ENCODE measurements around the gene ANO10.
A peak's percentile ranks its signal among the peaks of the same experiment; 100 is the strongest.
"Not testable (repeated sequence)": the region's sequence is repeated elsewhere in the genome, so short reads cannot be mapped to it uniquely, and the experiment has no call there.

The ANO10 gene

GRCh38 chr3:43465109-43465508 lies 156.7 kb downstream of the ANO10 start:
- DNase-seq, result no peak

DNA sequence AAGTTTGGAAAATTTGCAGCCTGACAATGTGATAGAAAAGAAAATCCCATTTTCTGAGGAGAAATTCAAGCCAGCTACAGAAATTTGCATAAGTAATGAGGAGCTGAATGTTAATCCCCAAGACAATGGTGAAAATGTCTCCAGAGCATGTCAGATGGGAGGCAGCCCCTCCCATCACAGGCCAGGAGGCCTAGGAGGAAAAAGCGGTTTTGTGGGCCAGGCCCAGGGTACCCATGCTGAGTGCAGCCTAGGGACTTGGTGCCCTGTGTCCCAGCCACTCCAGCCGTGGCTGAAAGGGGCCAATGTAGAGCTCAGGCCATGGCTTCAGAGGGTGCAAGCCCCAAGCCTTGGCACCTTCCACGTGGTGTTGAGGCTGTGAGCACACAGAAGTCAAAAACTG lies 159.2 kb downstream of the ANO10 start:
- DNase-seq, result not testable (repeated sequence)

DNA sequence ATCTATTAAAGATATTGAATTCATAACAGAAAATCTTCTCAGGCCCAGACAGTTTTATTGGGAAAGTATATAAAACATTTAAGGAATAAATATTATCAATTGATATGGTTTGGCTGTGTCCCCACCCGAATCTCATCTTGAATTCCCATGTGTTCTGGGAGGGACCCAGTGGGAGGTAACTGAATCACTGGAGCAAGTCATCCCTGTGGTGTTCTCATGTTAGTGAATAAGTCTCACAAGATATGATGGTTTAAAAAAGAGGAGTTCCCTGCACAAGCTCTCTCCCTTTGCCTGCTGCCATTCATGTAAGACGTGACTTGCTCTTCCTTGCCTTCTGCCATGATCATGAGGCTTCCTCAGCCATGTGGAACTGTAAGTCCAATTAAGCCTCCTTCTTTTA lies 160.5 kb downstream of the ANO10 start:
- DNase-seq, result no peak

DNA sequence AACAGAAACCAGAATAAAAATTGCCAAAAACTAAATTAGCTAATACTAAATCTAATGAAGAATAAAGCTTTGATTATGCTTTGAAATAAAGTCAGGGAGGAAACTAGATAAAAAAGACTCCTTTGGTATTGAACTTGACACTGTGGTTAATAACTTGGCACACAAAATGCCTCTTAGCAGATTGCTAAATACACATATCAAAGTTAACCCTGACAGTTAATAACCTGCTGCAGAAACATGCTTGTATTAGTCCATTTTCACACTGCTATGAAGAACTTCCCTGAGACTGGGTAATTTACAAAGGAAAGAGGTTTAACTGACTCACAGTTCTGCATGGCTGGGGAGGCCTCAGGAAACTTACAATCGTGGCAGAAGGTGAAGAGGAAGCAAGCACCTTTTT lies 164.8 kb downstream of the ANO10 start:
- not testable (repeated sequence) for DNase-seq

DNA sequence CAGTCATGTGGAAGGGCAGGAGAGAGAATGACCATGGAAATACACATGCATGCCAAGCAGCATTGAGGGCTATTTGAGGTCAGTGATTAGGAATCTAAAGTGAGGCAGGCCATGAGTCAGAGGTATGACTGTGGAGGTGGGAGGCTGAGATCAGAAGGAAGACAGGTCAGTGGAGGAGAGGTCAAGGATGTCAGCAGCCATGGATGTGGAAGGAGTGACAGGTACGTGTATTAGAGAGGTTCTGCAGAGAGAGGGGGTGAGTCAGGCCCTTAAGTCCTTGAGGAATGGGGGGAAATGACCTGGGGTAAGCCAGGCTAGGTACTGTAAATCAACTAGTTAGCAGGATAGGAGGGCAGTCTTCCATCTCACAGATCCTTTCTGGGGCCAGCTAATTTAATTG lies 166.6 kb downstream of the ANO10 start:
- DNase-seq, result peak; percentile 29 to 35

DNA sequence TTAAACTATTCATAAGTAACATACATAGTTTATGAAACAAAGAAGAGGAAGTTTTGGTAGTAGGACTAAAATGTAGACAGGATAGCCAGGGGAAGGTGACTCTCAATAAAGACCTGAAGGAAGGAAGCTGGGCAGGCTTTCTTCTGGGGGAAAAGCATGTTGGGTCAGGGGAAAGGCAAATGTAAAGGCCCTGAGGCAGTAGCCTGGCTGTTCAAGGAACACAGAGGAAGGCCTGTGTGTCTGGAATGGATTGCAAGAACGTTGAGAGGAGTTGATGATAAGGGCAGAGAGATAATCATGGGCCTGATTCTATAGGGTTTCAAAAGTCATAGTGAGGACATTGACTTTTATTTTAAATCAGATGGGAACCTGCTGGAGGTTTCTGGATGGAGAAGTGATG lies 167.8 kb downstream of the ANO10 start:
- DNase-seq, result no peak

- no peak for DNase-seq
Measured at GRCh38 chr3:43451670-43452254, 170.0 kb downstream of the ANO10 start.

GRCh38 chr3:43448098-43448497 lies 173.7 kb downstream of the ANO10 start:
- DNase-seq, result no peak

DNA sequence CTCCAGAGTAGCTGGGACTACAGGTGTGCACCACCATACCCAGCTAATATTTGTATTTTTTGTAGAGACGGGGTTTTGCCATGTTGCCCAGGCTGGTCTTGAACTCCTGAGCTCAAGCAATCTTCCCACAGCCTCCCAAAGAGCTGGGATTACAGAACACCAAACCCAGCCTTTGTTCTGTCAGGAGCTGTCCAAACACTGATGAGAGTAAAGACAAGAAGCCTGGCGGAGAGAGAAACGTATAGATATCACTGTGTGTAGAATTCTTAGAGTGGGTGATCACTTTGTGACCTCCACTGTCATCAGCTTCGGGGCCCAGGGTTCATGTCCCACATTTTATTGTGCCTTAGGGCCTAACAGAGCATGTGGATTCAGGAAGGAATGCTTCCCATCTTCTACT lies 176.0 kb downstream of the ANO10 start:
- no peak for DNase-seq

DNA sequence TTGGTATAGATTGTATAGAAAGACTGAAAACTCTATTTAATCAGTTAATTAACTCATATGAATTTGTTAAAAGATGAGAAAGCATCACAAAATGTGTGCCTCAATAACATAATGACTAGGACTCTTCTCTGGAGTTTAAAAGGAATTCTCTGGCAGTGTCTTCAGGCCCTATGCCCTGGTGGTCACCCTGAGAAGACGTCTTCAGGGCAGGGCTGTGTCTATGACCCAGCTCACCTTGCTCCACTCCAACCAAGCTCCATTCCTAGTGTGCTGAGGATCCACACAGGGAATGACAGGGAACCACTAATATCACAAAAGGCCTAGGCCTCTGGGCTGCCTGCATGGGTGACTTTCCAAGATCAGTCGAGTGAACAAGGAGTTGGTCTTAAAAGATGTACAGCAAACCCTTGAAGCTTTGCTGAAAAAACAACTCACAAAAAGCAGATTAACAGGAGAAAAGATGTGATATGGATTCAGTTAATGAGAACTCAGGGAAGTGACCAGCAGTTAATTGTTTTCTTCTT lies 178.9 kb downstream of the ANO10 start:
- no peak for DNase-seq

DNA sequence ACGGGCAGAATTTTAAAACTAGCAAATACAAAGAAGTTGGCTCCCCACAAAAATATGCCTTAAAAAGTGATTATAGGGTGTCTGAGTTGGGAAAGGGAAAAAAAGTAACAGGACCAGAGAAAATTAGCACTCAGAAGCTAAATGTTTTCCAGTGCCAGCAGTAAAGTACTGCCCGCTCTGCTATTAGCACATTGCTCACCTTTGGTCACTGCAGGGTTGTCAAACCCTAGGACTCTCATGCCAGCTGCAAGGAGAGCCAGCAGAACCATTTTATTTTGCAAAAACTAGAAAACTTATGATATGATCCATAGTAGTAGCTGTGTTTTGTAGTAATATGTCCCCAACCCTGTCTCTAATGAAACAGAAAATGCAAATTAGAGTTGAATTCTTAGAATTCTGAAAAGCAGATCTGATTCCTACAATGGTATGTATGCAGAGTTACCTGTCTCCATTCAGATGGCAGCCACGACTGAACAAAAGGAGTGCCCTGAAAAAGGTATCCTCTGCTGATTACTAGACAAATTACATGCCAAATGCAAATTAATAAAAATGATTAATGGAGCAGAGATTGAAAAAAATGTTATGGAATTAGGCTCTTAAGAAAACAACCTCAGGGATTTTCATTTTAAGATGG lies 185.2 kb downstream of the ANO10 start:
- DNase-seq, result no peak

- DNase-seq, result no peak
Measured at GRCh38 chr3:43435706-43436105, 186.1 kb downstream of the ANO10 start.

- DNase-seq, result no peak
Measured at GRCh38 chr3:43434431-43434830, 187.4 kb downstream of the ANO10 start.

- no peak for DNase-seq
Measured at GRCh38 chr3:43432462-43432861, 189.3 kb downstream of the ANO10 start.

DNA sequence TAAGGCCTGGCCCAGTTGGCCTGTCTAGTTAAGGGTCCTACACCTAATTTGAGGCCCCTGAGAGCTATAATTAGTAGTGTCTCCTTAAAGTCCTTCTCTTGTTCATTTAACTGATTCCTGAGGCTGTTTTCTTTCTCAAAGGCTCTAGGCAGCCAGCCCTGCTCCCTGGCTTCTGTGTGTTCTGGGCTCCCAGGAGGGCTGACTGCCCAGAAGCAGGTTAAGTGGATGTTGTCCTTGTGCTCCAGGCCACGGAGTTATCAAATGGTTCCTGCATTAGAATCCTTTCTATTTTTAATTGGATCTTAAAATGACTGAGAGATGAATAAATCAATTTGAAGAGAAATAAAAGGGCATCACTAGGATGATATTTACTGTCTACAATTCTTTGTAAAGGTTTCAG lies 195.4 kb downstream of the ANO10 start:
- DNase-seq, result no peak

GRCh38 chr3:43425829-43426228 lies 196.0 kb downstream of the ANO10 start:
- DNase-seq, result no peak

GRCh38 chr3:43423639-43424038 lies 198.2 kb downstream of the ANO10 start:
- DNase-seq, result no peak

DNA sequence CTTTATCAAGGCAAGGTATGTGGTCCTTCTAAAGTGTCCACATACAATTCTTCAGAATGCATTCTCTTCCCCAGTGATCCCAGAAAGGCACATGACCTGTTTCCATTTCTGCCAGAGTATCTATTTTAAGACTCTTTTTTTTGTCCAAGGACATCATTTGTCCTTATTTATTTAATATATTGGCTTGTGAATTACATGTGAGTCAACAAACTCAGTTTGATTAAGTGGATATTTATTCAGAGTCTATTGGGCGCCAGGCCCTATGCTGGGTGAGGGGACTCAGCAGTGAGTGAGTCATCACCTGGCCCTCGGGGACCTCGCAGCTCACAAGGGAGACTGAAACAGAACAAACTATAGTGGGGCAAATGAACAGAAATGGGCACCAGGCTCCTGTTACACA lies 198.7 kb downstream of the ANO10 start:
- DNase-seq, result no peak

DNA sequence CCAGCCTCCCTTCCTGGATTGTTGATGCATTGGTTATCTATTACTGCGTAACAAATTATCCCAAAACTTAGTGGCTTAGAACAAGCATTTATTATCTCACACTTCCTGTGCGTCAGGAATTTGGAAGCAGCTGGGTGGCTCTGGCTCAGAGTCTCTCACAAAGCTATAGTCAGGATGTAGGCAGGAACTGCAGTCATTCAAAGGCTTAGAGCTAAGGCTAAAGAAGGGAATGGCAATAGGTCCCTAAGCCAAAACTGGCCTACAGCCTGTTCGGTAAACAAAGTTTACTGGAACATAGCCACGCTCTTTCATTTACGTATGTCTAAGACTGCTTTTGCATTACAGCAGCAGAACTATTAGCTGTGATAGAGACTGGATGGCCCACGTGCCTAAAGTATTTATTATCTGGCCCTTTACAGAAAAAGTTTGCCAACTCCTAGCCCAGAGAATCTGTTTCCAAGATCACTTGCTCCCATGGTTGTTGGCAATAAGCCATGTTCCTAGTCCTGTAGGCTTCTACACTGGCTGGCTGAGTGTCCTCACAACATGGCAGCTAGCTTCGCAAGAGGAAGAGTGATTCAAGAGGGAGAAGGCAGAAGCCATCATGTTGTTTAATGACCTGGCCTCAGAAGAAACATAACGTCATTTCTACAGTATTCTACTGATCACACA lies 203.1 kb downstream of the ANO10 start:
- no peak for DNase-seq

GRCh38 chr3:43417133-43417532 lies 204.7 kb downstream of the ANO10 start:
- no peak for DNase-seq

DNA sequence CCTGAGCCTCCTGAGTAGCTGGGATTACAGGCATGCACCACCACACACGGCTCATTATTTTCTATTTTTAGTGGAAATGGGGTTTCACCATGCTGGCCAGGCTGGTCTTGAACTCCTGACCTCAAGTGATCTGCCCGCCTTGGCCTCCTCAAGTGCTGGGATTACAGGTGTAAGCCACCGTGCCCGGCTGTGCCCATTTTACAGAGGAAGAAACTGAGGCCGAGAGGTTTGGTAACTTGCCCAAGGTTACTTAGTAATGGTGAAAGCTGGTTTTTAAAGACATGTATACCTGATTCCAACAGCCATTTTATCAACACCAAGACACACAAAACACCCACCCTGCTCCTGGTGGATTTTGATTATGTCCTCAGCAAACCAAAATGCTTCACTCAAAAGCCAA lies 206.7 kb downstream of the ANO10 start:
- no peak for DNase-seq

GRCh38 chr3:43413676-43414368 lies 208.0 kb downstream of the ANO10 start:
- DNase-seq, result no peak

- no peak for DNase-seq
Measured at GRCh38 chr3:43411429-43411828, 210.4 kb downstream of the ANO10 start.

DNA sequence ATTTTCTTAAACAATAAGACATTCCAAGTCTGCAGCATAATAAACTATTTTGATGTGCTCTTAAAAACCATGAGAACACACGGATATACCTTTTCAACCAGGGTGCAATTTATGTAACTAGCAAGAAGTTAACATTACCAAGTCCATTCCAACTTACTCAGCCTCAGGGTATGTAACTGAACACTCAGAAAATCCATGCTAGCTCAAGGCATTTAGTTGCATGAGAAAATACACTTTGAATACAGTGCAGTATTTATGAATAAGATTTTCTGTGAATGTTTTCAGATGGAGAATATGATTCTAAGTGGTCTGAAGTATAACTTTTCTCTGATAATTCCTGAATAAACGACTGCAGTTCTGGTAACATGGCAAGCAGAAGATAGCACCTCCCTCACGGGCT lies 211.2 kb downstream of the ANO10 start:
- DNase-seq, result no peak

All from SW 1271 (cell line).